Gastrocnemius medialis (tissue), 4 donors: ENCODE measurements around the gene PKM. TPM values are rescaled to one million over a fixed set of nuclear protein-coding genes. Genes with fewer than 3 reads are reported as not detected.

Source experiments
- ATAC-seq, 2 donors: fragments of 150-250 bp; one replicate each; pipeline ENCODE4 v1.9.1; 2016
- DNase-seq, 2 donors: peaks; one replicate each; pipeline ENCODE4 v3.0.0-alpha.2; 2019
- H3K27ac ChIP-seq, 4 donors: fragments of 200-600 bp; sonication (generic); 1 replicate in 1 of 4; 2 replicates in 3 of 4; pipeline ENCODE4 v1.5.1; 2016 to 2018; ENCODE audit warnings: mild to moderate bottlenecking in 2 of 4, moderate library complexity in 1 of 4
- H3K27me3 ChIP-seq, 3 donors: fragments of 200-600 bp; sonication (generic) in 2 of 3; 1 replicate in 1 of 3; 2 replicates in 2 of 3; pipeline versions ENCODE4 v1.5.1 to v1.6.0; 2016 to 2019; ENCODE audit warnings: mild to moderate bottlenecking in 1 of 3, moderate library complexity in 1 of 3
- H3K36me3 ChIP-seq, 2 donors: fragments of 200-600 bp; sonication (generic) in 1 of 2; one replicate each; pipeline ENCODE4 v1.5.1; 2017 to 2018
- H3K4me1 ChIP-seq, 2 donors: fragments of 200-600 bp; sonication (generic) in 1 of 2; one replicate each; pipeline ENCODE4 v1.5.1; 2016 to 2017; ENCODE audit warnings: mild to moderate bottlenecking in 2 of 2
- H3K4me3 ChIP-seq, 4 donors: fragments of 200-600 bp; sonication (generic) in 3 of 4; 1 replicate in 1 of 4; 2 replicates in 3 of 4; pipeline ENCODE4 v1.5.1; 2016 to 2019; ENCODE audit warnings: mild to moderate bottlenecking in 2 of 4
- H3K9me3 ChIP-seq, 3 donors: fragments of 200-600 bp; sonication (generic) in 2 of 3; 1 replicate in 1 of 3; 2 replicates in 2 of 3; pipeline ENCODE4 v1.5.1; 2016 to 2019
- POLR2A ChIP-seq, 2 donors: fragments of 450-650 bp; IDR thresholded peaks; one replicate each; pipeline ENCODE4 v1.6.1; 2017; ENCODE audit warnings: antibody characterized with exemption in 2 of 2, mild to moderate bottlenecking in 2 of 2, moderate library complexity in 2 of 2
- in situ Hi-C, 4 donors: fragments of 200-750 bp; cut with MboI; loops; one replicate each; pipeline versions ENCODE4 v1.15.0 to v1.8.0; 2017; ENCODE audit warnings: low sequenced_read_pairs in 4 of 4
- intact Hi-C: fragments of 100-400 bp; cut with DNase I; formaldehyde crosslinking; loops from one replicate; pipeline ENCODE4 v1.15.1; 2023; ENCODE audit warnings: low total_unique reads
- total RNA-seq, 4 donors: library from RNA; depleted of rRNA; stranded (reverse); fragments of >200 nt; gene quantifications; one replicate each; pipeline versions ENCODE4 v1.1.0 to v1.2.3, GENCODE V29; 2016
- TF ChIP-seq, protein P1 (sequence below), 5 experiments: fragments of 450-650 bp in 3 of 5; fragments of 200-600 bp in 2 of 5; sonication (generic) in 2 of 5; IDR thresholded peaks in 4 of 5; conservative IDR thresholded peaks in 1 of 5; 1 replicate in 4 of 5; 2 replicates in 1 of 5; pipeline ENCODE4 v1.5.1; 2016 to 2019; ENCODE audit warnings: antibody characterized with exemption in 5 of 5, mild to moderate bottlenecking in 3 of 5, moderate library complexity in 3 of 5

Gene PKM
- total RNA-seq, 4 donors from 2014 or later, result 691 to 946 (median 810) TPM

DNA sequence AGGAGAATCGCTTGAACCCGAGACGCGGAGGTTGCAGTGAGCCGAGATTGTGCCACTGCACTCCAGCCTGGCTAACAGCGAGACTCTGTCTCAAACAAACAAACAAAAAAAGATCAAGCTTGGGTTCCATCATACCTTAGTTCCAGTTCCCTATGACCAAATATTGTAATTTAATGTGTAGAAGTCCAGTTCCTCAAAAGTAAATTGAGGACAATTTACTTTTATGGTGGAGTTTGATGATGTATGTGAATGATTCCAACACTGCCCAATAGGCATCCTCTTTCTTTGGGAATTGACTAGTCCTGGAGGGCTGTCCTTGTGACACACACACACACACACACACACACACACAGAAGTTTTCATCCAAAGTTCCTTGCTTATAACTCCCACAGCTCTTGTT lies 2.8 kb upstream of the PKM start:
- no peaks in the 10 kb centered on the region for H3K9me3 ChIP-seq
- intact Hi-C loops (no loop called here), in situ Hi-C loops (no loop called here)
- H3K4me1 ChIP-seq, result peaks cover 11 to 35% of the 10 kb centered on the region in 2 donors
- H3K27ac ChIP-seq, result no peak overlapping the region
- TF ChIP-seq POLR2A (IDR thresholded peaks at IDR 0.05), result no peak
- TF ChIP-seq, protein P1, sequence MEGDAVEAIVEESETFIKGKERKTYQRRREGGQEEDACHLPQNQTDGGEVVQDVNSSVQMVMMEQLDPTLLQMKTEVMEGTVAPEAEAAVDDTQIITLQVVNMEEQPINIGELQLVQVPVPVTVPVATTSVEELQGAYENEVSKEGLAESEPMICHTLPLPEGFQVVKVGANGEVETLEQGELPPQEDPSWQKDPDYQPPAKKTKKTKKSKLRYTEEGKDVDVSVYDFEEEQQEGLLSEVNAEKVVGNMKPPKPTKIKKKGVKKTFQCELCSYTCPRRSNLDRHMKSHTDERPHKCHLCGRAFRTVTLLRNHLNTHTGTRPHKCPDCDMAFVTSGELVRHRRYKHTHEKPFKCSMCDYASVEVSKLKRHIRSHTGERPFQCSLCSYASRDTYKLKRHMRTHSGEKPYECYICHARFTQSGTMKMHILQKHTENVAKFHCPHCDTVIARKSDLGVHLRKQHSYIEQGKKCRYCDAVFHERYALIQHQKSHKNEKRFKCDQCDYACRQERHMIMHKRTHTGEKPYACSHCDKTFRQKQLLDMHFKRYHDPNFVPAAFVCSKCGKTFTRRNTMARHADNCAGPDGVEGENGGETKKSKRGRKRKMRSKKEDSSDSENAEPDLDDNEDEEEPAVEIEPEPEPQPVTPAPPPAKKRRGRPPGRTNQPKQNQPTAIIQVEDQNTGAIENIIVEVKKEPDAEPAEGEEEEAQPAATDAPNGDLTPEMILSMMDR (IDR thresholded peaks at IDR 0.05 in 4 of 5, conservative IDR thresholded peaks at IDR 0.05 in 1 of 5), result no peak
- ATAC-seq (no peak), DNase-seq (no peak)
- H3K36me3 ChIP-seq, result no peaks in the 10 kb centered on the region
- H3K27me3 ChIP-seq, result no peaks in the 10 kb centered on the region
- H3K4me3 ChIP-seq, result no peak overlapping the region

DNA sequence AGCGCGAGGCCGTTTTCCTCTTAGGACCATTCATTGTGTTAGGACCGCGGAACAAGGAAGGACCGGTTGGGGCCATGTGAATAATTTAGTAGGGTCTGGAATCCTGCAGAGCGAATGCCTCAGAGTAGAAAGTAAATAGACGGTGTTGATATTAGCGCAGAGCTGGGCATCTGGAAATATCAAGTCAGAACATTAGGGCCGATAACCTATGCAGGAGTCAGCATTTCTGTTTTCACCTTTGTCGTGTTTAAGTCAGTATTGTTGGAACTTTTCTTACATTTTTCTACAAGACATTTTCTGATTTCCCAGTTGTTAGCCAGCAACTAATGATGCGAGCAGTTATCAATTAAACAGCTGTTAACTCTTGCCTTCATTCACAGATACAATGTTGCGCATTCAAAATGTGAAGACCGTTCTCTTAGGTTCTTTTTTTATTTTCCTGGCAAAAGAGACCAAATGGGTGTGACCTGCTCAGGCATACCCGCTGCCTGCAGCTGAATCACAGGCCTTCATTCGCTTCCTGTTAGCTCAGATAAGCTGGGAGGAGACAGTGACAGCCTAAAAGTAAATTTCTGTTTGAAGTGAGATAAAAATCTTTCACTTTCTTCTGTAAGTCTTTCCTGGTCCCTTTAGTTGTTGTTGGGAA lies 966 bp upstream of the PKM start:
- H3K4me3 ChIP-seq, result peak overlapping the region; percentile 68 to 96 (median 80)
- no peaks in the 10 kb centered on the region for H3K36me3 ChIP-seq
- TF ChIP-seq POLR2A (IDR thresholded peaks at IDR 0.05), result no peak
- TF ChIP-seq, protein P1 (IDR thresholded peaks at IDR 0.05 in 4 of 5, conservative IDR thresholded peaks at IDR 0.05 in 1 of 5), result no peak
- ATAC-seq (peak; percentile 7), DNase-seq (peak in 1 of 2 donors; percentile 47)
- intact Hi-C loops (loop anchor here (1.0 to 2.0 kb wide), 4 partner anchors 31 to 243 kb away; partner anchors contain the start of genes MYO9A, PARP6 and SENP8), in situ Hi-C loops (no loop called here)
- no peaks in the 10 kb centered on the region for H3K27me3 ChIP-seq
- peaks cover 28 to 41% of the 10 kb centered on the region in 2 donors for H3K4me1 ChIP-seq
- H3K27ac ChIP-seq, result peak overlapping the region; percentile 96 to 99 (median 98)
- H3K9me3 ChIP-seq, result no peaks in the 10 kb centered on the region

DNA sequence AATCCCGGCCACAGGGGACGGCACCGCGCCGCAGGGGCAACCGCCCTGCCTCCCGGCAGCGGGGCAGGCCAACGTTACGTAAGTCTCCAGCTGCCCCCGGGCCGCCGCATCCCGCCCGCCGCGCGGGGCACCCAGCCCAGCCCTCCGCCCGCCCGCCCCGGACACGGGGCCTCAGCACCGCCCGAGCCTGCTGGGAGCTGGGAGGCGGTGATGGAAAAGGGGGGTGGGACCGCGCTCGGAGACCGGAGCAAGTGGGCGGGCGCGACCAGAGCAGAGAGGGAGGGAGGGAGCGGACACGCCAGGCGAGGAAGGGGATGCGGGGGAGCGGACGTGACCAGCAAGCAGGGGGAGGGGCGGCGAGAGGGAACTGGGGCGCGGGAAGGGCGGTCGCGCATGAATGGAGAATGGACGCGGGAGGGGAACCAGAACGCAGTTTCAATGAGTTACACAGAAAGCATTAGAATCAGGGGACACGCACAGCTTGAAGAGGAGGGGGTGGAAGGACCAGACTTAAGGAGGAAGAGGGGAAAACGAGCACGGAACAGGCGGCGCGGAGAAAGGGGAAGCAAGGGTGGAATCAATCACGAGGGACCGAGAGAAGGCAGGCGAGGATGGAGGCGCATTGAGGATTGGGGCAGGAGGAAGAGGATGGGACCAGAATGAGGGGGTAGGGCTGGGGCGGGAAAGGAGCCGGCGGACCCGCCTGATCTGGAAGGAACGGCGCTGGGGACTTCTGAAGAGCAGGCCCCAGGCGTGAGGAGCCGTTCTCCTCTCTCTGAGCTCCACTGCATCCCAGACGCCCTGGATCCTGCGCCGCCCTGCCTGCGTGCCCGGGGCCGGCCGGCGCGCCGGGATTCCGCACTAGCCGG lies 559 bp downstream of the PKM start:
- H3K4me1 ChIP-seq, result peaks cover 42 to 54% of the 10 kb centered on the region in 2 donors
- peak overlapping the region; percentile 68 to 96 (median 80) for H3K4me3 ChIP-seq
- no peaks in the 10 kb centered on the region for H3K36me3 ChIP-seq
- H3K27ac ChIP-seq, result peak overlapping the region; percentile 96 to 99 (median 98)
- in situ Hi-C loops (no loop called here), intact Hi-C loops (loop anchor here (1.0 to 2.0 kb wide), 3 partner anchors 29 to 112 kb away; partner anchors contain the start of genes MYO9A, PARP6 and SENP8)
- H3K27me3 ChIP-seq, result no peaks in the 10 kb centered on the region
- H3K9me3 ChIP-seq, result no peaks in the 10 kb centered on the region
- TF ChIP-seq, protein P1 (IDR thresholded peaks at IDR 0.05 in 4 of 5, conservative IDR thresholded peaks at IDR 0.05 in 1 of 5), result no peak
- TF ChIP-seq POLR2A (IDR thresholded peaks at IDR 0.05), result peak; percentile 82
- ATAC-seq (peak; percentile 22 to 23), DNase-seq (peak; percentile 81 to 87)

DNA sequence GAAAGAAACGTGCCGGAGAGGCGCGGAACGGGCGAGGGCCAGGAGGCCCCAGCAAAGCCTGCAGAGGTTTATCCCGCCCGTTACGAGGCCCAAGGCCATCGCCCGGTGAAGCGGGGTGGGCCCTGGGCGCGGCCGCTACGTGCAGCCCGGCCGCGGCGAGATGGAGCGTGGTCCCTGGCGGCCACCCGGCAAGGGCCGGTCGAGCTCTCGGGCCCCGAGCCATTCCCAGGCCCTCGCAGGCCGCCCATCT lies 1.1 kb downstream of the PKM start:
- Histone ChIP-seq H3K4me3 (peak overlapping the region; percentile 68 to 96 (median 80)), H3K27me3 (no peaks in the 10 kb centered on the region), H3K9me3 (no peaks in the 10 kb centered on the region), H3K4me1 (peaks cover 44 to 57% of the 10 kb centered on the region in 2 donors), H3K36me3 (no peaks in the 10 kb centered on the region), H3K27ac (peak overlapping the region; percentile 96 to 99 (median 98))
- intact Hi-C loops, result loop anchor here (2.0 kb wide), 1 partner anchor 111 kb away; the partner anchor contains the start of genes MYO9A and SENP8
- in situ Hi-C loops, result no loop called here
- ATAC-seq (peak in 1 of 2 donors; percentile 1), DNase-seq (no peak)
- no peak for TF ChIP-seq POLR2A (IDR thresholded peaks at IDR 0.05)
